GM12891 (cell line): ENCODE measurements around the gene ZNF260.

Source experiments
- PAX5 ChIP-seq: IDR thresholded peaks from 2 replicates; pipeline ENCODE4 v1.6.1; 2011; ENCODE audit warnings: low read length, moderate library complexity, mild to moderate bottlenecking; ENCODE audit not compliant: insufficient read depth, severe bottlenecking
- POLR2A ChIP-seq: IDR thresholded peaks from 2 replicates; pipeline ENCODE4 v1.6.1; 2011; ENCODE audit warnings: low read depth, low read length, control low read depth
- POLR2AphosphoS5 ChIP-seq: IDR thresholded peaks from 2 replicates; pipeline ENCODE4 v1.6.1; 2011; ENCODE audit warnings: low read depth, low read length, control low read depth
- SPI1 ChIP-seq: IDR thresholded peaks from 2 replicates; pipeline ENCODE4 v1.6.1; 2011; ENCODE audit warnings: low read depth, low read length, control low read depth
- TAF1 ChIP-seq: IDR thresholded peaks from 2 replicates; pipeline ENCODE4 v1.6.1; 2011; ENCODE audit warnings: low read depth, low read length, control low read depth

- TF ChIP-seq POLR2A, result no peak
- no peak for TF ChIP-seq POLR2AphosphoS5
- TF ChIP-seq TAF1, result no peak
- TF ChIP-seq SPI1, result no peak
- TF ChIP-seq PAX5, result no peak
These were observed 44.5 kb upstream of the ZNF260 start for GRCh38 chr19:36572593-36573019.
